Retina (tissue), 1 donor: ENCODE results near the gene RBM4B.
"Not testable (repeated sequence)": the region's sequence is repeated elsewhere in the genome, so short reads cannot be mapped to it uniquely, and the experiment has no call there.

Source experiments
- DNase-seq: peaks from one replicate; pipeline ENCODE4 v3.0.0-alpha.2; 2016

RBM4B gene, protein sequence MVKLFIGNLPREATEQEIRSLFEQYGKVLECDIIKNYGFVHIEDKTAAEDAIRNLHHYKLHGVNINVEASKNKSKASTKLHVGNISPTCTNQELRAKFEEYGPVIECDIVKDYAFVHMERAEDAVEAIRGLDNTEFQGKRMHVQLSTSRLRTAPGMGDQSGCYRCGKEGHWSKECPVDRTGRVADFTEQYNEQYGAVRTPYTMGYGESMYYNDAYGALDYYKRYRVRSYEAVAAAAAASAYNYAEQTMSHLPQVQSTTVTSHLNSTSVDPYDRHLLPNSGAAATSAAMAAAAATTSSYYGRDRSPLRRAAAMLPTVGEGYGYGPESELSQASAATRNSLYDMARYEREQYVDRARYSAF

DNA sequence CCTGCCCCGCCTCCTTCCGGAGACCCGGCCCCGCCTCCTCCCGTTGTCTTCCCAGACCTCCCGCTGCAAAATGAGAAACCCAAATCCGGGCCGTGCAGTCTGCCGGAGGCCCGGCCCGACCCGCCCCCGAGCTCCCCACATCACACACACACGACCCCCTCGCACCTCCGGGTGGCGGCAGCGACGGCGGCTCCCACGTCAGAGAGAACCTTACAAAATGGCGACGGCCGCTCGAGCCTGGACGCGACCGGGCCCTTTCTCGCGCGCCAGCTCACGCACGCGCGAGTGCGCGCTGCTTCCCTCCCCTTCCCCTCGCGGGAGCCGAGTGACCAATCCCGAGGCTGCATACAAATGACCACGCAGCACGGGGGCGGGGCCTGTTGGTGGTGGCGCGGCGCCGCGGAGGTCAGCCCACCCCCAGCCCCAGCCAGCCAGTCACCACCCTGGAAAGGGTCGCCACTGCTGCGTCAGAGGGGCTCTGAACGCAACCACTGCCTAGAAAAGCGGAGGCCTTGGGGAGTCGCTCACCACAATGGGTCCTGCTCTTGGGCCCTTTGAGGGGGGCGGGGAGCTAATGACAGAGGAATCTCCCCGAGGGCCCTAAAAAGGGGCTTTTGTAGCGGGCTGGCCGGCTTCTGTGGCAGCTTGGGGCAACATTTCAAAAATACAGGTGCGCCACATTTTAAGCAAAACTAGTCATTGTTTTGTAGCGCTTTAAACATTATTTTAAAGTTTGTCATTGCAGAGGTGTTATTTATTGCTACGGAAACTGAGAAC lies at the start of gene RBM4B:
Gene RBM4B (minus strand): TSS at position 289 of the 777 bp plus-strand sequence. CDS start 808 bp downstream, outside the sequence.
- peak; percentile 99 for DNase-seq

DNA sequence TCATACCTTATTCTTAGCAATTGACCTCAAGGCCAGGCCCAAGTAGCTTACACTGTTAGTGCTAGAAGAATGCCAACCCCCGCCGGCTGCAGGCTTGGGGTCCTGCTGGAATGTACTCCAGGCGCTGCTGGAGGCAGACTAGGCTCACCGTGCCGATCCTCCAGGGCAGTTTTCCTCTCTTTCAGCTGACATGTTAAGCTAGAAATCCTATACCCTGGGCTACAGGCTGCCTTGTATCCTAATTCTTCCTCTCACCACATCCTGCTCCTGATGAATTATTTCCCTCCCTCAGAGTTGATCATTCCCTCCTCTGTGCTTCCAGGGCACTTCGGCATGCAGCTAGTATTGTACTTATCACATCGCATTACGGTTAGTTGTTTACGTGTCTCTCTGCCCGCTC lies 48.0 kb upstream of the RBM4B start:
- DNase-seq, result peak; percentile 56

DNA sequence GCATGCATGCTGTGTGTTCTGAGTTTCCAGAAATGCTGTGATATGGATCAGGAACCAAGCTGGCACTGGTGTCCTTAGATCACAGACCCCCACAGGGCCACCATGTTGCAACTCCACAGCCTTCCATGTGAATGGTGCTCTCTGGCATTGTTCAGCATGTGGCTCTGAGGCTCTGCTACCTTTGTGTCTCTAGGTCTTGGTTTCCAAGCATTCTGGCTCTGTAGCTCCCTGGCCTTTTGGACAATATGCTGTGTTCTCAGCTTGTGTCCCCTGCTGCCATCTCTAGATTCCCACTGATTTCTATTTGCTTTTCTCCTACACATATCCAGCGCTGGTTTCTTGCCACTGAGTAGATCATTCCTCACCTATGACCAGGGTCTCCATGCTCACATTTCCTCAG lies 47.4 kb upstream of the RBM4B start:
- DNase-seq, result no peak

DNA sequence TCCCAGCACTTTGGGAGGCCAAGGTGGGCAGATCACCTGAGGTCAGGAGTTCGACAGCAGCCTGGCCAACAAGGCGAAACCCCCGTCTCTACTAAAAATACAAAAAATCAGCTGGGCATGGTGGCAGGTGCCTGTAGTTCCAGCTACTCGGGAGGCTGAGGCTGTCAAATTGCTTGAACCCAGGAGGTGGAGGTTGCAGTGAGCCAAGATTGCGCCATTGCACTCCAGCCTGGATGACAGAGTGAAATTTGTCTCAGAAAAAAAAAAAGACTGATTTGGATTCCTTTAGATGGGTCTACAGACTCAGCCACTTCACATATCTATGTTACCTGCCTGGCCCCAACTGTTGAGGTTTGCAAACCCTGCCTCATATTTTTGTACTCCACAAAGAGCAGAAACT lies 46.5 kb upstream of the RBM4B start:
- not testable (repeated sequence) for DNase-seq

DNA sequence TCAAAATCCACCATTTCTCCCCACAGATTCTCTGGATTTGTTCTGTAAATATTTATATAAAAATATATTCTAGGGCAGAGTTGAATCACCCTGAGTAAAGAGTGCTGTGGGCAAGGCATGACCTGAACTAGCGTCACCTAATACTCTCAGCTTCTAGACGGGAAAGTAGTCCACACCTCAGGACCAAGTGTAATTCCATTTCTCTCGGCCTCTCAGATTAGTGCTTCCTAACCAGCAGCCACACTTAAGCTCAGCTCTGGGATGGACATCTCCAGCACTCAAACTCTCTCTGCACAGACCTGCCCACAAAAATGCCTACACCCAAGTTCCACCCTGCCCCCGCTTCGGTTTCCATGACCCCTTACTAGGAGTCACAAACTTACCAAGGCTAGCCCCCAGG lies 46.0 kb upstream of the RBM4B start:
- no peak for DNase-seq

DNA sequence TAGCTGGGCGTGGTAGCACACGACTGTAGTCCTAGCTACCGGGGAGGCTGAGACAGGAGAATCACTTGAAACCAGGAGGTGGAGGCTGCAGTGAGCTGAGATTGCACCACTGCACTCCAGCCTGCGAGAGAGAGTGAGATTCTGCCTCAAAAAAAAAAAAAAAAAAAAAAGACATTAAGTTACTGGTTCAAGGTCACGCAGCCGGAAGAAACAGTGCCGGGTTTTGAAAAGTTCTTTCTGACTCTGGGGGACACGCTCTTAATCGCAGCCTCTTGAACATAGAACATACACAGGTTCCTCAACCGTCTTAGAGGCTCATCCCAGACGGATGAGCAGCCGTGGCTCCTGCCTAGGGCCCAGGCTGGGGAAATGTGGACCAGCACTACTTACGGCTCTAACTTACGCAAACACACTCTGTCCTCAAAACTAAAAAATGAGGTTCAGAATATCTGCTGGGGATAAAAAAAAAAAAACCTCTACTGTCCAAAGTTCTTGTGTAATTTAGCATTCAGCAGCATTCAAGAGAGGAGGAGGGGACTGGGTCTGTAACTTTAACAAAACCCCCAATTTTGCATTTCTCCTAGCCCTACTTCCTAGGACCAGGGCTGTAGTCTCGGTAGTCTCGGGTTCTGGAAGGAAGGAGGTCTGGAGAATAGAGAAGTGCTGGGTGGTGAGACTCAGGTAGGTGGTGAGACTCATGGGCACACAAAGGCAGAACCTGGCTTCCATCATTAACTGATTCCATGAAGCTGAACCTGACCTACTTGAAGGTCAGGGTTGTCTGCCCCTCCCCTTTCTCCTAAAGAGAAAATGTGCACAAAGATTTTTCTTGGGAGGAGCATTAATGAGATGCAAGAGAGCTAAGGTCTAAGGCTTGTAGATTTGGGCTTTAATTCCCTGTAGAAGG lies 45.3 kb upstream of the RBM4B start:
- DNase-seq, result no peak

DNA sequence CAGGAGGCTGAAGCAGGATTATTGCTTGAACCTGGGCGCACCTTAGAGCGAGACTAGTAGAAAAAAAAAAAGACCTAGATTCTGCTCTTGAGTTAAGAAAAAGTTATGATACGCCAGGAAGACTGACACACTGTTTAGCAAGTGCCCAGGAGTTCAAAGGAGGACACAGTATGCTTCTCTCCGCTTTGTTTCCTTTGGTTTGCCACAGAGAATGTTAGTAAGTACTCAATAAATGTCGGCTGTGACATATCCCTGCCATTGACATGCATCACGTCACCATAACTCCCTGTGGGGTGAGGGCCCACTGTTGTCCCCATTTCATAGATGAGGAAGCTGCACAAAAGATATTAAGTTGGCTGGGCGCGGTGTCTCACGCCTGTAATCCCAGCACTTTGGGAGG lies 44.3 kb upstream of the RBM4B start:
- DNase-seq, result no peak

DNA sequence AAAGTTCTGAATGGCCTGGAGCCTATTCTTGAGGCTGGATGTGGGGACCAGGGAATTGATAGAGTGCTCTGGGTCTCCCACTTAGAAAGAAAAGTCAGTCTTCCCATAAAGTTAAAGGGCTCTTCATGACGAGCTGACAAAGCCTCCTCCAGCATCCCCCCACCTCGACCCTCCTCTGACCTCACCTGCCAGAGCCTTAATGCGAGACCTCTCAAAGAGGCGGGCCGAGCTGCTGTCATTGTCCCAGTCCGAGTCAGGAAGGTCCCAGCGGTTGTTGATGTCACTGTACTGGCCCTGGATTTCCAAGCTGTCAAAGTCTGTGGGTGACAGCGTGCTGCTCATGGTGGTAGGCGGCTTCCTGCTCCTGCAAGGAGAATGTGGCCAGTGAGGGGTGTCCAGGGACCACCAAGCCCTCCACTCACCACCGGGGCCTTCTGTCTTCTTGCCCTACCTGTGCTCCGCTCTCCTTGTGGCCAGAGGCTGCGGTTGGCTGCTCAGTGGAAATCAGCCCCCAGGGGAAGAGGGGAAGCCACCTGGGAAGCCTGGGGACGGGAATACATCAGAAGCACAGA lies 43.3 kb upstream of the RBM4B start:
- DNase-seq, result no peak

DNA sequence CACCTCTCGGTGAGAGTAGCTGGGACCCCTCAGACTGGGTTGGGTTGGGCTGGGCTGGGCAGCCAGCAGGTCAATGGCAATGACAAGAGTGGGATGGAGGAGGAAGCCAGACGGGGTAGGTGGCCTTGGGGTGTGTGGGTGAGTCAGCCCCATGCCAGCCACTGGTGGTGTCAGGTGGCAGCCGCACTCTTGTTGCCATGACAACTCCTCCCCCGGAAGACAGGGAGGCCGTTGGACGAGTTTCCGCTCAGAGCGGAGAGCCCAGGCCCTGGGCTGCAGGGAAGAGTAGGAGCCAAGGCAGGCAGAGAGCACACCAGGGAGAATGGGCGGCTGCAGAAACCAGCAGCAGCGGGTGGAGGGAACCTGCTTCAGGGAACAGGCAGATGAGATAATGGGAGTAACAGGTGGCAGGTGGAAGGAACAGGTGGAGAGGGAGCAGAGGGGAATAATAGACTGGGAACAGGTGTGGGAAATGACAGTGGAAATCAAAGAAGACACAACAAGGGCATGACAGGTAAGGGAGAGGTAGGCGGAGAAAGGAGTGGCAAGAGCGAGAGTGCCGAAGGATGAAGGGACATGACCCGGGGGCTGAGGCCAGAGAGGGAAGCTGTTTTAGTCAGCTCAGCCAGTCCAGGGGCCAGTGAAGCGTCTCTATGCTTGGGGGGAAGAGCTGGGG lies 42.7 kb upstream of the RBM4B start:
- peak; percentile 38 for DNase-seq

DNA sequence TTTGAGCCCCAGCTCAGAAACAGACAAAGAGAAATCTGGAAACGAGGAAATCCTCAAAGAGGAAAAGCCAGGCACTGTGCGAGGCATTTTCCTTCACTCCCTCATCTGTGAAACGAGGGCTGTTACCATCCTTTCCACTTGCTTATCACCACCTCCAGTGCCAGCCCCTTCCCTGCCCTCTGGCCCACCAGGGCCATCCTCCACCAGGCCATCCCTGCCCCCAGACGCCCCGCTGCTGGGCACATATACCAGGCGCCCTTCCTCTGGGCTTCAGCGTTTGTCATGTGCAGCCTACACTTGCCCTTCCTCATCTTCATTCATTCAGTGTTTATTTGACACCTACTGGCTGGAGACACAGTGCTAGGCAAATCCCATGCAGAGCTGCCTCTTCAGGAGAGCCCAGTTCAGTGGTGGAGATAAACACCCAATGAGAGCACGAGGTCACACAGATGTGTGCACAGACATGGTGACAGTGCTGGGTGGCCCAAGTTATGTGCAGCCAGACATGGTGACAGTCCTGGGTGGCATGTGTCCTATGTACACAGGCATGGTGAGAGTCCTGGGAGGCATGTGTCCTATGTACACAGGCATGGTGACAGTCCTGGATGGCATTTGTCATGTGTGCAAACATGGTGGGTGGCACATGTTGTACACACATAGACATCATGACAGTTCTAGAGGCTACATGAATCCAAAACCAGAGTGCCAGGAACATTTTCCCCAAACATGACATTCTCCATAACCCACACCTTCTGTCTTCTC lies 41.6 kb upstream of the RBM4B start:
- DNase-seq, result no peak

DNA sequence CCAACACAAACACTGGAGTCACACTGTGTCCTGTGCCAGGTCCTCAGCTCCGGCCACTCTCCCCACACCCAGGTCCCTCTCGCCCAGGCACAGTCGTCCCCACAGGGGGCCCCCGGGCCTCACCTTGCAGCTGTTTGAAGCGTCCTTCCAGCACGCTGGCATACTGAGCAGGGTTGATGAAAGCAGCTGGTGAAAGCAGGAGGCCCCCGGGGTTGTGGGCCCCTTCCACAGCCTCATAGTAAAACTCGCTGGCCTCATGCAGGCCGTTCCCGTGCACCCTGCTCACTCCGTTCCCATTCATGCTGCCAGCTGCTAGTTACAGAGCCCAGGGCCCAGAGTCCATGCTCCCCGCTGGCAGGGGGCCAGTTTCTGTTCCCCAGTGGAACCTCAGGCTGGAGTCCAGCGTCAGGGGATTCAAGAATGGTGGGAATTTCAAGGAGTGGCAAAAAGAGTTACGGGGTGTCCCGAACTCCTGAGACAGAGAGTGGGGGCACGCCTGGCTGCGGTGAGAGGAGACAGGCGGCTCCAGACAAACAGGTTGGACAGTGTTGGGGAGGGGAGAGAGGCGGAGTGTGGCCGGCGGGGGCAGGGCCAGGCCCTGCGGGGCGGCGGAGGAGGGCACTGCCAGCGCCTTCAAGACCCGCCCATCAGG lies 40.8 kb upstream of the RBM4B start:
- peak; percentile 47 for DNase-seq

DNA sequence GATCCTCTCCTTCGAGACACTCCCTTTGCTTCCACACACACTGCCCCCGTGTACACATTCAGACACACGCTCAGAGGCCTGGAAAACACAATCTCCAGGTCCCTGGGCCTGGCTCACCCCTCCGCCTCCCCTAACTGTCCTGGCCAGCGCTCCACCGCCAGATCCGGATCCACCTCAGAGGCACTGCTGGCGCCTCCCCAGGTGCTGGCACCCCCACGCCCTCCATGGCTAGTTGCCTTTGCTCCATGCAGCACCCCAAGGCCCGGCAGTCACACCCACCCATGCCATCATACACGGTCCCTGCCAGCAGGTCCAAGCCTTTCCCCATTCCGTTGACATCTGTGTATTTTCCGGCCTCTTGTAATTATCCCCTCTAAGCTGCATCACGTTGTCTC lies 40.2 kb upstream of the RBM4B start:
- DNase-seq, result no peak

DNA sequence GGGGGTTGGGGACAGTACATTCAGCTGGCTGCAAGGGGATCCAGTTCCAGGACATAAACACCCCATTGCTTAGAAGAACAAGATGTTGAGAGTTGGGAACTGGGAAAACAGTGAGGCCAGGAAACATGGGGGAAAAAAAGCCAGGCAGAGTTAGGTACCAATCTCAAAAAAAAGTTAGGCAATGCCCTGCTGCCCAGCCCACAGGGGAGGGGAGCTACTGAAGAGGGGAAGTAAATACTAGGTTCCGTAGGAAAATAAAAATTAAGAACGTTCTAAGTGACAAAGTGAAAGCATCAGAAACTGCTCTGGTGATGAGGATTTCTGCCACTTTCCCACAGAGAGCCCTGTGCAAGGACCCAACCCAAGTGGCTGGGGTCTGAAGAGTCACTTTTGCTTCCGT lies 39.3 kb upstream of the RBM4B start:
- no peak for DNase-seq

DNA sequence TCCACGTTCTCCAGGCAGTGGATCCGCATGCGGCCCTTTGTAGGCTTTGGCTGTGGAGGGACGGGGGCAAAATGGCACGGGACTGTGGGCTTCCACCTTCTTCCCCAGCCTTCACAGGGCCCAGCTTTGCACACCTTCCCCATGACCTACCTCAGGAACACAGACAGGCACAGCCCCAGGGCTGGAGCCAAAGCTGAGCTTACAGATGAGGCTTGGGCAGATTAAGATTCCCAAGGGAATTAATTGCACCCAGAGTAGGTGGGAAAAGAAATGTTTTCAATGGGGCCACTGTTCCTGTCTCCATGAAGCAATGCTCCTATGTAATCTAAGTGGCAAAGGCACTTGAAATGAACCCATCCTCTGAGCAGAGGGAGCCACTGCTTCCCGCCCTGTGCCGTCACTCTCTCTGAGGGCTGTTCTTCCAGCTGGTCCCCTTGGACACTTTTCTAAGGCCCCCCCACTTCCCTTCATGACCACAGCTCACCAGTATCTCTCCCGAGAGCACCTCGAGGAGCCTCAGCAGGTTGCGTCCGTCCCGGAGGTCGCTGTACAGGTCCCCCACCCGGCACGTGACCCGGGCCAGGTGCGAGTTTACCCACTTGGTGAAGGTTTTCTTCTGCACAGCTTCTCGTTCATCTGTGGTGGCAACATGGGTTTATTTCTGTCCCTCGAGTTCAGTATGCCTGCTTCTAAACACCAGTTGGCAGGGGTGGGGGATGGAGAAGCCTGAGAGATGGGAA lies 37.8 kb upstream of the RBM4B start:
- DNase-seq, result no peak

DNA sequence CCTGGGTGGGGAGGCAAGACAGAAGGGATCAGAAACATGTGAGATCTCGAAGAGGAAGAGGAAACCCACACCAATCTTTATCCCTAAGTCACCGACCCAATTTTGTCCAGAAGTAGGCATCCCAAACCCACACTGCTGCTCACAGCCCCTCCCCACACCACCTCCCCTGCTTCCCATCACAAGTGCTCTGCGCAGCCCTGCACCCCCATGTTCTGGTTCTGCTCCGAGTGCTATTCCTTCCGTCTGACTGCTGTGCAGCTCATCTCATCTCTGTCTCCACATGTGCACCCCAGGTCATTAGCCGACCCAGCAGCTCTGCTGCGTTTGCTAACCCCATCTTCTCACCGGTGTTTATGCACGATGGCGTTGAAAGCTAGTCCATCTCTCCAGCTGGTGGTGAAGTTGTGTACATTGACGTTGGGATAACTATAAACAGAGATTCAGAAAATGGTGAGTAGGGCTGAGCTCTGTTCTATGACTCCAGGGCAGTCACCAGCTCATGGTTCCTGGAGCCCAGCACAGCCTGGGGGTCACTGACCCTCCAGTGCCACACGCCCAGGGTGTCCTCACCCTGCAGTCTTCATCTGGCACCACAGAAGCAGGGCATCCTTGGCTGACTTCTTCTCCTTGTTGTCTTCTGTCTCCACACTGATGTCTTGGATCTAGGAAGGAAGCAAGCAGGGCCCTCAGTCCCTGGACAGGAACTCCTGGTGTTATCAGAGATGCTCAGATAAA lies 36.2 kb upstream of the RBM4B start:
- DNase-seq, result no peak

DNA sequence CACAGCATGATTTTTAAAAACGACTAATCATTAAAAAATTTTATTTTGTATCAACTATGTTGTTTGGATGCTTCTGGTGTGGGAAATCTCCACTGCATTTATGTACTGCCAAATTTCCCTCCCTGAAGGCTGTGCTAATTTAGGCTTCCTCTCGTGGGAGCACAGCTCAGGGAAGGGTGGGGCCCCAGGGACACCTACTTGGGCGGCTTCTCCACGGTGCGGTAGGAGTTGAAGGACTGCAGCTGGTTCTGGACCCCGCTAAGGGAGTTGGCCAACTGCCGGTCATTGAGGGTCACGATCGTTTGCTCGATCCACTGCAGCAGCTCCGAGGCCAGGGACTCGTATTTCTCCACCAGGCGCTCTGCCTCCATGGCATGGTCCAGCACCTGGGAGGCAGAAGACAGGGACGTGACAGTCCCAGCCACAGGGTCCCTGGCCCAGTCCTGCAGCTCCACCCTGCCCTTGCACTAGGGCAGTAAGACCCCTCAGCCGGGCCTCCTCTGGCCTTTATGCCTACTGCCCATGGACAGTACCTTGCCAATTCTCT lies 32.8 kb upstream of the RBM4B start:
- DNase-seq, result no peak

DNA sequence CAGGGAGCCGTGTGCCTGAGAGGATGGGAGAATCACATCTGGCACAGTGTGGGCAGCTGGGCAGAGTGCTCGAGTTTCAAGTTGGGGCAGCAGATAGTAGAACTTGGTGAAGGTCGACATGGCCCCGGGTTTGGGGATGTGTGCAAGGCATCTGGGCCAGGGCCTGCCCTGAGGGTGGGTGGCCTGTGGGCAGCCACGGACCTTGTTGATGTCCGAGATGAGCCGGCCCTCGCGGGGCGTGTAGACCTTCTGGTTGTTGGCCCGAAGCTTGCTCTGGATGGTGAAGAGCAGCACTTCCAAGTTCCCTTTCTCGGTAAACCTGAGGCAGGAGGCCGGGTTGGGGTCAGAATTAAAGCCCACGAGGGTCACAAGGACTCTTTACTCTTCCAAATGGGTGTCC lies 31.0 kb upstream of the RBM4B start:
- DNase-seq, result no peak

DNA sequence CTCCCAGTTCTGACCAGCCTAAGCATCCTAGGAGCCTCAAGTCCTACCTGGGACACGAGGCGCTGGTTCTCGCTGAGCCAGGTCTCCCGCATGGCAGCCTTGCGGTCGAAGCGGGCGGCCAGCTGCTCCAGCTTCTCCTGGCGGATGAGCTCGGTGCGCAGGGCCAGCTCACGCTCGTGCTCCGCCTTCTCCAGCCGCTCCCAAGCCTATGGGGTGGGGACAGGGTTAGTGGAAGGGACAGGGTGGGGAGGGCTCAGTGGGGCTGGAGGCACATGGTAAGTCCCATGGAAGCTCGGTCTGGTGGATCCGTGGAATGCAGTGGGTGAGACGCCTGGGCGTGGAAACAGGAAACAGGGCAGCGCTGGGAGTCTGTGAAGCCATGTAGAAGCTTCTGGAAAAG lies 30.4 kb upstream of the RBM4B start:
- no peak for DNase-seq

DNA sequence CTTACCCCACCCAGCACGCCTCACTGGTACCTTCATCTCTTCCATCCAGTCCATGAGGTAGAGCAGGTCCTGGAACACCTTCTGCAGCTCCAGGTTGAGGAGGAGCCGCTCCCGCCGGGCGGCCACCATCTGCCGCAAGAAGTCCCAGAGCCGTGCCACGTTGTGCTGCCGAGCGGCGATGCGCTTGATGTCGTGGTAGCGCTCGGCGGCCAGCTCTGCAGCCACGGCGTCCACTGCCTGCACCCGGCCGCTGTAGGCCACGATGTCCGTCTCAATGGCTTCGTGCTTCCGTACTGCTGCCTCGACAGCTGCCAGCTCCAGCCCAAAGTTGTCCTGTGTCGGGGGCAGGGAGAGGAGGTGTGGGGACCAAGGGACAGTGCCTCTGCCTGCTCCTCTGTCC lies 29.8 kb upstream of the RBM4B start:
- no peak for DNase-seq
